DND-41 (cell line): ENCODE results near the gene CD34.

ENCODE experiments used
- CTCF ChIP-seq: IDR thresholded peaks from 2 replicates; pipeline ENCODE4 v1.5.1; 2012; ENCODE audit warnings: borderline replicate concordance, low read length, moderate library complexity, mild to moderate bottlenecking; ENCODE audit not compliant: poor library complexity, severe bottlenecking; ENCODE audit errors: extremely low read depth
- EZH2 ChIP-seq: IDR thresholded peaks from 3 replicates; pipeline ENCODE4 v1.6.1; 2012; ENCODE audit warnings: borderline replicate concordance, low read depth, mild to moderate bottlenecking, moderate library complexity, low read length, inconsistent platforms; ENCODE audit not compliant: severe bottlenecking

DNA sequence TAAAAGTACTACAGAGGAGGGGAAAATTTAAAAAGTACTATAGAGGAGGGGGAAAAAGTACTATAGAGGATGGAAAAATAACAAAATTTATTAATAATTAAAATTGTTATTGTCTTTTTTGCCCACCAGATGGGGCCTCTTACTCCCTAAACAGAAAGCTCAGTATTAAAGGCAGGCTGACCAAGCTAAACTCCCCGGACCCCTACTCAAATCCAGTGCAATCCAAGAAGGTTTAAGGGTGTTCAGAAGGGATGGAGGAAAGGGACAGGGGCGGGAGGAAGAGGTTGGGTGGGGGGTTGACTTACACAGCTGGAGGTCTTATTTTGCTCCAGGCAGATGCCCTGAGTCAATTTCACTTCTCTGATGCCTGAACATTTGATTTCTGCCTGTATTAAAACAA lies 13.7 kb downstream of the CD34 start:
- no peak for TF ChIP-seq CTCF
- TF ChIP-seq EZH2 = no peak
